Endometrium (tissue), 2 donors: ENCODE measurements around the gene NGRN.
"Not testable (repeated sequence)": the region's sequence is repeated elsewhere in the genome, so short reads cannot be mapped to it uniquely, and the experiment has no call there.

ENCODE experiments used
- FAIRE-seq: peaks from 2 replicates; lab custom pipeline; 2012; peaks lifted over from hg19 to GRCh38; lab: Jason Lieb, UNC
- donor health status: control.
- donor health status: control.

NGRN gene

DNA sequence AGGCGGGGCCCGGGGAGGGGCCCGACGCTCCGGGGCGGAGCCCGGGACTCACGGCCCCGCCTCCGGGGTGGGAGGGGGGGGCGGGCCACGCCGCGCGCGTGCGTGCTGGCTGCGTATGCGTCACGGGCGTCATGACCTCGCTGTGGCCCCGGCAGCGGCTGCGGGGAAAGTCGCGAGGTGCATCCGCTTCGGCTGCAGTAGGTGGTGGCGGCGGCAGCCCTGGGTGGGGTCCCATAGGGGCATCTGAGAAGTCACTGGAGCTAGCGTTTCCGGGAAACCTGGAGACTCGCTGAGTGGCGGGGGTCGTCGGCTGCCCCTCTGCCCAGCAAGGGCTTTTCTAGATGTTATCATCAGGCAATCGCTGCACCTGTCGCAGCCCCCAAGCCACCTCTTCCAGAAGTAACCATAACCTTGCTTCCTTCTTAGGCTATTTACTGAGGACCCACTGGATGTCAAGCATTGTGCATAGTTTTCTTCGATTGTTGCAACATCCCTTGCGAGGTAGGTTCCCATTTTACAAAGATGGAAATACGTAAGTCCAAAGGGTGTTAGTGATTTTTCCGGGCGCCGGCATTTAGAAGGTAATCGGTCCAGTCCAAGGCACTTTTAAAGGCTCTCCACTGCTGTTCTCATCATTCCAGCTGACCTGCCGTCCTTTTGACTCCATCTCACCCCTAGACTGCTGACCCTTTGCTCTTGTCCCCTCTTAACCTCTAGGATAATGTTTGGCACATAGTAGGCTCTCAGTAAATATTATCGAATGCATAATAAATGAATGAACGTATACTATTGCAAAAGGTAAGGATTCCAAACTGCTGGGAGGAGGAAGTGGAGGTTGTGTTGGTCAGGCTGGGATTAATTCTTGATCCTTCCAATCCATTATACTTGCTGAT, 31.1 kb upstream of the NGRN start, which contains the start of gene GDPGP1:
TSS of gene GDPGP1 (plus strand) at position 114 of the 893 bp plus-strand sequence. CDS start 6,700 bp downstream, outside the sequence.
- no peak for FAIRE-seq

DNA sequence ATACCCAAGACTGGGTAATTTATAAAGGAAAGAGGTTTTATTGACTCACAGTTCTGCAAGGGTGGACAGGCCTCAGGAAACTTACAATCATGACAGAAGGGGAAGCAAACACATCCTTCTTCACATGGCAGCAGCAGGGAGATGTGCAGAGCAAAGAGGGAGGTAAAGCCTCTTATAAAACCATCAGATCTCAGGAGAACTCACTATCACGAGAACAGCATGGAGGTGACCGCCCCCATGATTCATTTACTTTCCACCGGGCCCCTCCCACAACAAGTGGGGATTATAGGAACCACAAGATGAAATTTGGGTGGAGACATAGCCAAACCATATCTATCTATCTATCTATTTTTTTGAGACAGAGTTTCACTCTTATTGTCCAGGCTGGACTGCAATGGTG, 26.1 kb upstream of the NGRN start:
- FAIRE-seq: no peak

DNA sequence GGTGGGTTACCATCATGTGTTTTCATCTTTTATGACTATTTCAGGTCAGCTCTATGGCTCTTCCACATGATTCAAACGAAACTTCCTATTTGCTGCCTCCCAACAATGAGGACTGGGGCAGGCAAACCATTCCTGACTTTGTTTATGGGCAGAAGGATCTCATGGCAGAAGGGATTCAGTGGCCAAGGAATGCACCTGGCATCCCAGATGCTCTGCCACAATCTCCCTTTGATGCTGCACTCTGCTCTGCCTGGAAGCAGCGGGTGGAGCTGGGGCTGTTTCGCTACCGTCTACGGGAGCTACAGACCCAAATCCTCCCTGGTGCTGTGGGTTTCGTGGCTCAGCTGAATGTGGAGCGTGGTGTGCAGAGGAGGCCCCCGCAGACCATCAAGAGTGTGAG, 24.6 kb upstream of the NGRN start:
- no peak for FAIRE-seq

DNA sequence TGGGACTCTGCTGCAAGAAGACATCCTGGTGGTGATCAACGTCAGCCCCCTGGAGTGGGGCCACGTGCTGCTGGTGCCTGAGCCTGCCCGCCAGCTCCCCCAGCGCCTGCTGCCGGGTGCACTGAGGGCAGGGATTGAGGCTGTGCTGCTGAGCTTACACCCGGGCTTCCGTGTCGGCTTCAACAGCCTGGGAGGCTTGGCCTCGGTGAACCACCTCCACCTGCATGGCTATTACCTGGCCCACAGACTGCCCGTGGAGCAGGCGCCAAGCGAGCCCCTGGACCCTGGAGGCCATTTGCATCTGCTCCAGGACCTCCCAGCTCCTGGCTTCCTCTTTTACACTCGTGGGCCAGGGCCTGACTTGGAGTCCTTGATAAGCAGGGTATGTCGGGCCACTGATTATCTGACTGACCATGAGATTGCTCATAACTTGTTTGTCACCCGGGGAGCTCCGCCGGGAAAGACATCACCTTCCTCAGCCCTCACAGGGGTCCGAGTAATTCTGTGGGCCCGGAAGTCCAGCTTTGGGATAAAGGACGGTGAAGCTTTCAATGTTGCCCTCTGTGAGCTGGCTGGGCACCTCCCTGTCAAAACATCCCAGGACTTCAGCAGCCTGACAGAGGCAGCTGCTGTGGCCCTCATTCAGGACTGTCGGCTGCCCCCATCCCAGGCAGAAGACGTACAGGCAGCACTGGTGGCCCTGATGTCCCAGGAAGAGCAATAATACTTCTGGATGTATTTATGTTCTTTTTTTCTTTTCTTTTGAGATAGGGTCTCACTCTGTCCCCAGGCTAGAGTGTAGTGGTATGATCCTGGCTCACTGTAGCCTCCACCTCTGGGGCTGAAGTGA, 23.9 kb upstream of the NGRN start:
- no peak for FAIRE-seq

- FAIRE-seq: no peak
These were observed 21.4 kb upstream of the NGRN start for GRCh38 chr15:90243943-90244639.

GRCh38 chr15:90248789-90249202, 16.7 kb upstream of the NGRN start:
- FAIRE-seq: no peak

GRCh38 chr15:90249203-90249863, 16.1 kb upstream of the NGRN start, which contains the start of gene TTLL13:
Gene TTLL13, plus strand, starts transcription at chr15:90249556. Its CDS starts 1,075 bp downstream, at chr15:90250631.
- FAIRE-seq: no peak

- no peak for FAIRE-seq
These were observed 7.7 kb upstream of the NGRN start for GRCh38 chr15:90257776-90258175.

DNA sequence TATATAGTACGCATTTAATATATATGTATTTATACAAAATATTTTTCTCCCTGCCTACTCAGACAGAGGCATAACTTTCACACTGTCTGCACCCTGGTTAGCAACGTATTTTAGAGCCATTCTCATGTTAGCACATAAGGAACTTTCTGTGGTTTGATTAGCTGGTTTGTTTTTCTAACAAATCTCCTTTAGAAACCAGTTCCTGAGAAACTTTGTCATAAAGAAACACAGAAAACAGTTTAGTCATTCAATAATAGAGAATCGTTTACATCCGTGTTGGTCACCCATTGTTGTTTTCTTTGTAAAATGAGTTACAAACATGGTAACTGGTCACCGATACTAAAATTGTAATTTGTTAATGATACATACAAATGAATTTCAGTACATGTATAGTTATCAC, 5.9 kb upstream of the NGRN start:
- no peak for FAIRE-seq

- not testable (repeated sequence) for FAIRE-seq
These were observed 4.7 kb upstream of the NGRN start for GRCh38 chr15:90260731-90261130.

GRCh38 chr15:90261811-90262210, 3.7 kb upstream of the NGRN start:
- no peak for FAIRE-seq

GRCh38 chr15:90262426-90262825, 3.0 kb upstream of the NGRN start:
- no peak for FAIRE-seq

DNA sequence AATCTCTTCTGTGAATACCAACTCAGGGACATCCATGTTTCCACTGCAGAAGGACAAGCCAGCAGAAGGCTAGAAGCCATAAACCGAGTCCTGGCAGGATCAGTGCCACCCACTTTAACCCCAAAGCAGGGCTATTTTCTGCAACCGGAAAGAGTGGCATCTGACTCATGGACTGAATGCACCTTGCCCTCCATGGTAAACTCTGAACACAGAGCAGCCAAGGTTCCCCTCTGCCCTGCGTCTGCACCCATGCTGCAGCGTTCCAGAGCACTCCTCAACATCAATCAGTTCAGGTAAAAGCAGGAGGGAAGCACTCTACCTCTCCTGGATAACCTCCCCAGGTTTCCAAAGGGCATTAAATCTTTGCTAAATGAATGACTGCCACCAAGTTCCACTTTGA, 801 bp upstream of the NGRN start:
- no peak for FAIRE-seq

DNA sequence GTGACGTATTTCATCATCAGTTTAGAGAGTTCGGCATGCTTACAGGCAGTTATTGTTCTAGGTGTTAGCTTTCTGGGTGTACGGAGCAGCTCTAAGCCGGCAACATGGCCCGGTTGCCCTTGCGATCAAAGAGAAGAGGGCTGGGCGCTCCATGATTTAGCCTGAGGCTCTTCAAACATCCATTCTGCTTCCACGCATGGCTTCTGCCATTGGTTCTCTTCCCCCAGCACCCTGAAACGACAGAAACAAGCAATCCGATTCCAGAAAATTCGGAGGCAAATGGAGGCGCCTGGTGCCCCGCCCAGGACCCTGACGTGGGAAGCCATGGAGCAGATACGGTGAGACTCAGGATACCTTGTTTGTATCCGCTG, 574 bp downstream of the NGRN start:
- no peak for FAIRE-seq

DNA sequence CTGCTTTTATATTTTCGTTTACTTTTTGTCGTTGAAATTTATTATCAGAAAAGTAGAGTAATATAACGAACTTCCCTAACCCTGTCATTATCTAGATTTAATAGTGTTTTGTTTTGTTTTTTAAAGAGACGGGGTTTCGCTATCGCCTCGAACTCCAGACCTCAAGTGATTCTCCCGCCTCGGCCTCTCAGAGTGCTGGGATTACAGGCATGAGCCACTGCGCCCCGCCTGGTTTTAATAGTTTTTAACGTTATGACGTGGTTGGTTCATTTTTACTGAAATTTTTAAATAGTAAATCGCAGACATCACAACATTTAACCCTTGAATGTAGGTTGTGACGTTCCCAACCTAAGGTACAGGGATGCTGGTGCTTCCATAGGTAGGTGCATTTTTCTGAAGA, 1.0 kb downstream of the NGRN start:
- no peak for FAIRE-seq

DNA sequence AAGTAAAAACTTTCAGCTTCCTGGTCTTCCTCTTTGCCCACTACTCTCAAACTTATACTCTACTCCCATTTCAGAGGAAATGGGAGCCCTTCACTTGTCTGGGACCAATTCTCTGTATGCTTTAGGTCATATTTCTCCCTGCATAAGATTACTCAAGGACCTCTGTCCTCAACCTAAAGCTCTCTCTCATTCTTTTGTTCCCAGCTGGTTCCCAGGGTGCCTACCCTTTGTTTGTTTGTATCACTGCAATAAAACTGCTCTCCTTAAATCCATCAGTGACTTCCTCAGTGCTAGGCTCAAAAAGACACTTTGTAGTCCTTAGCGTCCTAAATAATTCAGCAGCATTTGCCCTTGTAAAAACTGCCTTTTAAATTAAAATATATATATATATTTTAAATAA, 2.9 kb downstream of the NGRN start:
- FAIRE-seq: no peak

DNA sequence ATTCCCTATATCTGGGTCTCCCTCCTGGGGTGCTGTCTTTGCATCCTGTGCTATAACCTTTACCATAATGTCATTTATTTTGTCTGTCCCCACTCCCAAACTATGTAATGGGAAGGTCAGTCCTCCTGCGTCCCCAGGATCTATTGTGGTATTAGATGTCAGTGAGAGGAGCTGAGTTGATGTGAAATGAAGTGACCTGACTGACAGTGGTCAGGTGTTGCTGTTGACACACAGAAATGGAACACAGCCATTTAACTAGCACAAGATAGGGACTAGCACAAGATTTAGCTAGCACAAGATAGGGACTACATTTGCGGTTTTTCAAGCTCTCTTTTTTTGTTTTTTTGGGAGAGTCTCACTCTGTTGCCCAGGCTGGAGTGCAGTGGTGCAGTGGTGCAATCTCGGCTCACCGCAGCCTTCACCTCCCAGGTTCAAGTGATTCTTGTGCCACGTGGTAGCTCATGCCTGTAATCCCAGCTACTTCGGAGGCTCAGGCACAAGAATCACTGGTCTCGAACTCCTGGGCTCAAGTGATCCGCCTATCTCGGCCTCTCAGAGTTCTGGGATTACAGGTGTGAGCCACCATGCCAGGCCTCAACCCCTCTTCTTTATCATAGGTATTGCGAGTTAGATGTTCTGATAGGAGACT, 5.2 kb downstream of the NGRN start:
- FAIRE-seq: no peak

- no peak for FAIRE-seq
These were observed 6.1 kb downstream of the NGRN start for GRCh38 chr15:90271459-90272166.

GRCh38 chr15:90278467-90278866, 13.0 kb downstream of the NGRN start:
- FAIRE-seq: not testable (repeated sequence)

DNA sequence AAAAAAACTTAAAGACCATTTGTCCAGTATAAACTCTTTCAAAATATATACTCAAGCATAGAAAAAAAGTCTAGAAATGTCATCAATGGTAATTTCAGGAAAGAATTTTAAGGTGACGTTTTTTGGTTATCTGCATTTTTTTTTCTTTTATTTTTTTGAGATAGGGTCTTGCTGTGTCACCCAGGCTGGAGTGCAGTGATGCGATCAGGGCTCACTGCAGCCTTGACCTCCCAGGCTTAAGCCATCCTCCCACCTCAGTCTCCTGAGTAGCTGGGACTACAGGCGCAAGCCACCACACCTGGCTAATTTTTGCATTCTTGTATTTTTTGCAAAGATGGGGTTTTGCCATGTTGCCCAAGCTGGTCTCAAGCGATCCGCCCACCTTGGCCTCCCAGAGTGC, 15.3 kb downstream of the NGRN start:
- not testable (repeated sequence) for FAIRE-seq

- not testable (repeated sequence) for FAIRE-seq
These were observed 16.2 kb downstream of the NGRN start for GRCh38 chr15:90281637-90282036.
